ENCODE measurements around the gene PLEKHA5.

PLEKHA5 gene

GRCh38 chr12:19301223-19301622 is 171.7 kb downstream of the PLEKHA5 start:
- H3F3A ChIP-seq (ENCODE audit: insufficient read depth, low read length) = no peaks in the 10 kb centered on the region
- no peak overlapping the region for H3K9ac ChIP-seq (ENCODE audit: low read length)
- H3K27me3 ChIP-seq (ENCODE audit: insufficient read depth, low read length) = no peaks in the 10 kb centered on the region
- no peaks in the 10 kb centered on the region for H4K20me1 ChIP-seq (ENCODE audit: insufficient read depth, low read length)
- no peaks in the 10 kb centered on the region for H3K4me1 ChIP-seq (ENCODE audit: insufficient read depth, low read length, severe bottlenecking)
- H3K27ac ChIP-seq (ENCODE audit: low read depth, low read length, poor library complexity, severe bottlenecking) = no peak overlapping the region
- H3K9me3 ChIP-seq (ENCODE audit: low read length) = no peaks in the 10 kb centered on the region
- H3K36me3 ChIP-seq (ENCODE audit: insufficient read depth, low read length) = no peaks in the 10 kb centered on the region
- H3K79me2 ChIP-seq (ENCODE audit: insufficient read depth, low read length) = no peaks in the 10 kb centered on the region
- no peak overlapping the region for H3K4me2 ChIP-seq (ENCODE audit: low read length)
- no peak overlapping the region for H2AFZ ChIP-seq (ENCODE audit: low read length)
- no peak overlapping the region for H3K4me3 ChIP-seq (ENCODE audit: low read depth, low read length, poor library complexity, severe bottlenecking)
- TF ChIP-seq CTCF (IDR thresholded peaks at IDR 0.05; ENCODE audit: low read length) (no peak), EZH2 (IDR thresholded peaks at IDR 0.05; ENCODE audit: borderline replicate concordance, low read length) (no peak)
- no peaks in the 10 kb centered on the region for H3K9me2 ChIP-seq (ENCODE audit: low read depth, low read length)

GRCh38 chr12:19301688-19302087 is 172.2 kb downstream of the PLEKHA5 start:
- Histone ChIP-seq H3F3A (ENCODE audit: insufficient read depth, low read length) (no peaks in the 10 kb centered on the region), H3K4me3 (ENCODE audit: low read depth, low read length, poor library complexity, severe bottlenecking) (no peak overlapping the region), H3K9me2 (ENCODE audit: low read depth, low read length) (no peaks in the 10 kb centered on the region), H2AFZ (ENCODE audit: low read length) (no peak overlapping the region), H3K9me3 (ENCODE audit: low read length) (no peaks in the 10 kb centered on the region), H3K36me3 (ENCODE audit: insufficient read depth, low read length) (no peaks in the 10 kb centered on the region), H4K20me1 (ENCODE audit: insufficient read depth, low read length) (no peaks in the 10 kb centered on the region), H3K9ac (ENCODE audit: low read length) (no peak overlapping the region), H3K27ac (ENCODE audit: low read depth, low read length, poor library complexity, severe bottlenecking) (no peak overlapping the region), H3K4me2 (ENCODE audit: low read length) (no peak overlapping the region), H3K4me1 (ENCODE audit: insufficient read depth, low read length, severe bottlenecking) (no peaks in the 10 kb centered on the region), H3K79me2 (ENCODE audit: insufficient read depth, low read length) (no peaks in the 10 kb centered on the region), H3K27me3 (ENCODE audit: insufficient read depth, low read length) (no peaks in the 10 kb centered on the region)
- TF ChIP-seq CTCF (IDR thresholded peaks at IDR 0.05; ENCODE audit: low read length) (no peak), EZH2 (IDR thresholded peaks at IDR 0.05; ENCODE audit: borderline replicate concordance, low read length) (no peak)

GRCh38 chr12:19302100-19302640 is 172.6 kb downstream of the PLEKHA5 start:
- Histone ChIP-seq H3F3A (ENCODE audit: insufficient read depth, low read length) (no peaks in the 10 kb centered on the region), H3K9ac (ENCODE audit: low read length) (no peak overlapping the region), H3K4me3 (ENCODE audit: low read depth, low read length, poor library complexity, severe bottlenecking) (no peak overlapping the region), H3K36me3 (ENCODE audit: insufficient read depth, low read length) (no peaks in the 10 kb centered on the region), H3K9me3 (ENCODE audit: low read length) (no peaks in the 10 kb centered on the region), H3K27me3 (ENCODE audit: insufficient read depth, low read length) (no peaks in the 10 kb centered on the region), H4K20me1 (ENCODE audit: insufficient read depth, low read length) (no peaks in the 10 kb centered on the region), H3K4me1 (ENCODE audit: insufficient read depth, low read length, severe bottlenecking) (no peaks in the 10 kb centered on the region), H3K9me2 (ENCODE audit: low read depth, low read length) (no peaks in the 10 kb centered on the region), H3K4me2 (ENCODE audit: low read length) (no peak overlapping the region), H2AFZ (ENCODE audit: low read length) (no peak overlapping the region), H3K79me2 (ENCODE audit: insufficient read depth, low read length) (no peaks in the 10 kb centered on the region), H3K27ac (ENCODE audit: low read depth, low read length, poor library complexity, severe bottlenecking) (no peak overlapping the region)
- no peak for TF ChIP-seq EZH2 (IDR thresholded peaks at IDR 0.05; ENCODE audit: borderline replicate concordance, low read length)
- TF ChIP-seq CTCF (IDR thresholded peaks at IDR 0.05; ENCODE audit: low read length) = no peak

Data from OCI-LY1 (cell line).